Endothelial cell of umbilical vein (primary cell): ENCODE data around the gene DLGAP1. TPM values are rescaled to one million over a fixed set of nuclear protein-coding genes. Genes with fewer than 3 reads are reported as not detected.

ENCODE experiments used
- BruUV-seq: library from RNA; stranded (reverse); fragments of 400-500 nt; replicated peaks from 2 replicates; lab custom pipeline; 2021; lab: Mats Ljungman, UMichigan
- CTCF ChIA-PET: fragments of 300-600, 350-600 bp; sonication (Branson Sonifier 250); formaldehyde crosslinking; loops from one replicate; lab custom pipeline; 2021; ENCODE audit warnings: antibody characterized with exemption, inconsistent platforms; lab: Charles Lee
- POLR2A ChIA-PET: fragments of 300-600, 350-600 bp; sonication (Branson Sonifier 250); formaldehyde crosslinking; loops from one replicate; lab custom pipeline; 2021; ENCODE audit warnings: antibody characterized with exemption, inconsistent platforms; lab: Charles Lee
- DNase-seq: peaks from one replicate; pipeline ENCODE4 v3.0.0-alpha.2; 2011; ENCODE audit warnings: low read depth, low spot score
- FAIRE-seq: peaks from 2 replicates; lab custom pipeline; 2011; peaks lifted over from hg19 to GRCh38; lab: Jason Lieb, UNC
- H2AFZ ChIP-seq: 2 replicates; pipeline ENCODE4 v1.6.0; 2012; ENCODE audit warnings: low read depth, low read length, control low read depth, inconsistent platforms
- H3K27ac ChIP-seq: 2 replicates; pipeline ENCODE4 v1.5.1; 2011; ENCODE audit warnings: low read depth, mild to moderate bottlenecking, control low read depth, low read length, moderate library complexity; ENCODE audit not compliant: insufficient read depth
- H3K27me3 ChIP-seq, 2 experiments: 2 replicates each; pipeline versions ENCODE4 v1.6.0 to v1.6.1; 2011; ENCODE audit warnings: low read length in 2 of 2, mixed read lengths in 1 of 2; ENCODE audit not compliant: control insufficient read depth in 2 of 2, insufficient read depth in 2 of 2
- H3K36me3 ChIP-seq, 2 experiments: 2 replicates in 1 of 2; 3 replicates in 1 of 2; pipeline ENCODE4 v1.5.1; 2011; ENCODE audit warnings: low read length in 2 of 2, mild to moderate bottlenecking in 1 of 2, moderate library complexity in 1 of 2; ENCODE audit not compliant: control insufficient read depth in 2 of 2, insufficient read depth in 2 of 2; ENCODE audit errors: extremely low read depth in 1 of 2
- H3K4me1 ChIP-seq: 3 replicates; pipeline ENCODE4 v1.5.1; 2011; ENCODE audit warnings: mild to moderate bottlenecking, low read length; ENCODE audit not compliant: control insufficient read depth, insufficient read depth; ENCODE audit errors: extremely low read depth
- H3K4me2 ChIP-seq: 2 replicates; pipeline ENCODE4 v1.6.1; 2011; ENCODE audit warnings: low read length, control low read depth, mixed read lengths; ENCODE audit not compliant: insufficient read depth
- H3K4me3 ChIP-seq, 3 experiments: fragments of 200-600 bp in 1 of 3; sonication (generic), shearing (Covaris generic) in 1 of 3; replicated peaks in 1 of 3; 2 replicates each; pipeline ENCODE4 v1.5.1; 2011 to 2016; ENCODE audit warnings: control low read depth in 3 of 3, low read length in 3 of 3, mild to moderate bottlenecking in 2 of 3, inconsistent platforms in 1 of 3, low read depth in 1 of 3, moderate library complexity in 1 of 3; ENCODE audit not compliant: insufficient read depth in 1 of 3
- H3K79me2 ChIP-seq: 2 replicates; pipeline ENCODE4 v1.6.0; 2012; ENCODE audit warnings: low read length, inconsistent platforms; ENCODE audit not compliant: control insufficient read depth, insufficient read depth
- H3K9ac ChIP-seq: replicated peaks from 2 replicates; pipeline ENCODE3; 2011; ENCODE audit warnings: low read length, control low read depth; ENCODE audit not compliant: insufficient read depth; ENCODE audit errors: extremely low read depth
- H3K9me1 ChIP-seq: replicated peaks from 3 replicates; pipeline ENCODE4 v1.6.0; 2011; ENCODE audit warnings: mild to moderate bottlenecking, low read length; ENCODE audit not compliant: control insufficient read depth, insufficient read depth; ENCODE audit errors: extremely low read depth
- H3K9me3 ChIP-seq: replicated peaks from 2 replicates; pipeline ENCODE4 v1.5.1; 2012; ENCODE audit warnings: low read length, inconsistent platforms; ENCODE audit not compliant: control insufficient read depth, insufficient read depth
- H4K20me1 ChIP-seq: replicated peaks from 2 replicates; pipeline ENCODE3; 2011; ENCODE audit warnings: mild to moderate bottlenecking, low read length; ENCODE audit not compliant: control insufficient read depth, insufficient read depth; ENCODE audit errors: extremely low read depth
- CTCF ChIP-seq, 2 donors: IDR thresholded peaks; 1 replicate in 1 of 2; 2 replicates in 1 of 2; pipeline ENCODE4 v1.5.1; 2011; ENCODE audit warnings: low read length in 2 of 2, mild to moderate bottlenecking in 2 of 2, moderate library complexity in 2 of 2, control low read depth in 1 of 2, inconsistent platforms in 1 of 2, low read depth in 1 of 2; ENCODE audit not compliant: insufficient read depth in 1 of 2; ENCODE audit errors: extremely low read depth in 1 of 2
- EZH2 ChIP-seq: IDR thresholded peaks from 2 replicates; pipeline ENCODE4 v1.6.1; 2012; ENCODE audit warnings: borderline replicate concordance, low read depth, mild to moderate bottlenecking, moderate library complexity, low read length, inconsistent platforms; ENCODE audit not compliant: severe bottlenecking
- FOS ChIP-seq: IDR thresholded peaks from 2 replicates; pipeline ENCODE4 v1.6.1; 2011; ENCODE audit warnings: mild to moderate bottlenecking, low read length, moderate library complexity, borderline replicate concordance; ENCODE audit not compliant: insufficient read depth
- GATA2 ChIP-seq: IDR thresholded peaks from 2 replicates; pipeline ENCODE4 v1.7.0; 2011; ENCODE audit warnings: low read depth, mild to moderate bottlenecking, moderate library complexity, mixed read lengths, low read length; ENCODE audit not compliant: insufficient read length, insufficient read depth
- JUN ChIP-seq: IDR thresholded peaks from 2 replicates; pipeline ENCODE4 v1.6.1; 2011; ENCODE audit warnings: borderline replicate concordance, low read depth; ENCODE audit not compliant: insufficient read length, insufficient read depth
- MAX ChIP-seq: IDR thresholded peaks from 2 replicates; pipeline ENCODE4 v1.6.1; 2011; ENCODE audit not compliant: insufficient read depth, insufficient read length
- MYC ChIP-seq: IDR thresholded peaks from one replicate; pipeline ENCODE4 v1.6.1; 2011; ENCODE audit warnings: mild to moderate bottlenecking, low read depth, low read length
- POLR2A ChIP-seq: IDR thresholded peaks from 2 replicates; pipeline ENCODE4 v1.6.1; 2012; ENCODE audit warnings: low read depth, mild to moderate bottlenecking, control low read depth, low read length
- POLR2AphosphoS5 ChIP-seq: IDR thresholded peaks from 2 replicates; pipeline ENCODE4 v1.6.1; 2012; ENCODE audit warnings: low read depth, mild to moderate bottlenecking, control low read depth, low read length, moderate library complexity; ENCODE audit not compliant: insufficient read depth
- dilution Hi-C: fragments of 300-500 bp; cut with MboI; formaldehyde crosslinking; loops from one replicate; pipeline ENCODE4 v1.15.0; 2019; ENCODE audit warnings: low sequenced_read_pairs; ENCODE audit not compliant: extremely low pct_ligation_motif_present
- intact Hi-C: fragments of 100-400 bp; cut with micrococcal nuclease; formaldehyde crosslinking; loops from one replicate; pipeline ENCODE4 v1.10.0; 2022
- polyA plus RNA-seq, 4 experiments: library from polyadenylated mRNA; depleted of rRNA in 3 of 4; stranded (reverse) in 3 of 4; unstranded in 1 of 4; fragments of >200 nt; gene quantifications; 2 replicates each; pipeline versions ENCODE4 v1.2.1 to v1.2.3, GENCODE V29; 2011 to 2012; ENCODE audit warnings: missing spikeins in 1 of 4
- total RNA-seq: library from RNA; stranded (reverse); gene quantifications from 2 replicates; pipeline ENCODE4 v1.2.3, GENCODE V29; 2021

Gene DLGAP1
- total and polyA plus RNA-seq, 2 donors (not counting 3 experiments of a cell fraction or from before 2014, with no cell fraction given): 0.04 TPM; not detected in 1

GRCh38 chr18:3857544-3857943, 597.6 kb downstream of the DLGAP1 start:
- Histone ChIP-seq H3K79me2 (no peaks in the 10 kb centered on the region), H3K36me3 (no peaks in the 10 kb centered on the region), H2AFZ (no peak overlapping the region), H3K9ac (no peak overlapping the region), H3K4me3 (no peak overlapping the region), H3K9me3 (no peaks in the 10 kb centered on the region), H3K4me1 (no peaks in the 10 kb centered on the region), H3K9me1 (no peaks in the 10 kb centered on the region), H3K27me3 (no peaks in the 10 kb centered on the region), H4K20me1 (no peaks in the 10 kb centered on the region), H3K4me2 (no peak overlapping the region), H3K27ac (no peak overlapping the region)
- no peak for FAIRE-seq
- no TSS peak for BruUV-seq
- no peak for DNase-seq
- dilution Hi-C loops: no loop called here
- CTCF ChIA-PET: interaction anchor here (1.3 to 1.7 kb wide), 2 partner anchors 12 kb away, joined by 5 to 9 read pairs; no protein-coding TSS in a partner anchor
- intact Hi-C loops: no loop called here
- POLR2A ChIA-PET: interaction anchor here (0.6 kb wide), 1 partner anchor 1425 kb away, joined by 3 read pairs; no protein-coding TSS in a partner anchor
- TF ChIP-seq JUN: no peak
- TF ChIP-seq MYC: no peak
- no peak for TF ChIP-seq POLR2AphosphoS5

- no TSS peak for BruUV-seq
- dilution Hi-C loops (no loop called here), intact Hi-C loops (no loop called here)
- no peak overlapping the region for H3K9ac ChIP-seq
- ChIA-PET CTCF (interaction anchor here (0.6 kb wide), 1 partner anchor 13 kb away, joined by 3 read pairs; no protein-coding TSS in a partner anchor), POLR2A (no interaction called here)
- H3K9me3 ChIP-seq: no peaks in the 10 kb centered on the region
- no peak for TF ChIP-seq FOS
- TF ChIP-seq JUN: no peak
- no peak for TF ChIP-seq POLR2AphosphoS5
- no peak for TF ChIP-seq MYC
- no peak for TF ChIP-seq MAX
- no peak for TF ChIP-seq GATA2
- TF ChIP-seq CTCF (IDR thresholded peaks at IDR 0.05; ENCODE audit: extremely low read depth in 1 of 2, insufficient read depth in 1 of 2, low read depth in 1 of 2, low read length in 2 of 2): no peak
- no peak for TF ChIP-seq POLR2A
- no peak for TF ChIP-seq EZH2
- no peak for DNase-seq
- no peaks in the 10 kb centered on the region for H3K79me2 ChIP-seq
- H3K27me3 ChIP-seq: no peaks in the 10 kb centered on the region
- no peaks in the 10 kb centered on the region for H3K9me1 ChIP-seq
- H2AFZ ChIP-seq: no peak overlapping the region
- H3K4me3 ChIP-seq: no peak overlapping the region
- no peak overlapping the region for H3K27ac ChIP-seq
- no peaks in the 10 kb centered on the region for H3K36me3 ChIP-seq
- no peaks in the 10 kb centered on the region for H4K20me1 ChIP-seq
- no peaks in the 10 kb centered on the region for H3K4me1 ChIP-seq
- FAIRE-seq: no peak
- no peak overlapping the region for H3K4me2 ChIP-seq
These were observed 599.1 kb downstream of the DLGAP1 start for GRCh38 chr18:3855966-3856365.
